Neural cell (in vitro differentiated cells): ENCODE results near the gene CNST. TPM values are rescaled to one million over a fixed set of nuclear protein-coding genes. Genes with fewer than 3 reads are reported as not detected.
A peak's percentile ranks its signal among the peaks of the same experiment; 100 is the strongest.
"Not testable (repeated sequence)": the region's sequence is repeated elsewhere in the genome, so short reads cannot be mapped to it uniquely, and the experiment has no call there.

Source experiments
- H2AFZ ChIP-seq: fragments of 200-600, 300-800 bp; sonication (generic), shearing (Covaris generic); 2 replicates; pipeline ENCODE4 v1.6.0; 2014; ENCODE audit warnings: low read depth, mild to moderate bottlenecking, antibody characterized with exemption, low read length, moderate library complexity
- H3F3A ChIP-seq: fragments of 200-600 bp; shearing (Covaris generic); 2 replicates; pipeline ENCODE4 v1.6.1; 2016; ENCODE audit warnings: mild to moderate bottlenecking, moderate library complexity, mixed read lengths, antibody characterized with exemption, low read length; ENCODE audit not compliant: insufficient read depth, poor library complexity, severe bottlenecking
- H3K27ac ChIP-seq: fragments of 200-600, 300-800 bp; sonication (generic), shearing (Covaris generic); 2 replicates; pipeline ENCODE4 v1.5.1; 2014; ENCODE audit warnings: mild to moderate bottlenecking, low read length, moderate library complexity
- H3K27me3 ChIP-seq: fragments of 300-800, 200-600 bp; sonication (generic), shearing (Covaris generic); 2 replicates; pipeline ENCODE4 v1.6.0; 2014; ENCODE audit warnings: mild to moderate bottlenecking, low read depth, low read length, moderate library complexity; ENCODE audit not compliant: insufficient read depth
- H3K36me3 ChIP-seq: fragments of 300-800, 200-600 bp; sonication (generic), shearing (Covaris generic); 2 replicates; pipeline ENCODE4 v1.5.1; 2014; ENCODE audit warnings: mild to moderate bottlenecking, antibody characterized with exemption, low read length, moderate library complexity; ENCODE audit not compliant: insufficient read depth
- H3K4me2 ChIP-seq: fragments of 300-800, 200-600 bp; sonication (generic), shearing (Covaris generic); 2 replicates; pipeline ENCODE4 v1.6.0; 2014; ENCODE audit warnings: mild to moderate bottlenecking, low read length
- H3K4me3 ChIP-seq: fragments of 300-800, 200-600 bp; sonication (generic), shearing (Covaris generic); 2 replicates; pipeline ENCODE4 v1.5.1; 2014; ENCODE audit warnings: mild to moderate bottlenecking, low read length, moderate library complexity
- H3K79me2 ChIP-seq: fragments of 200-600 bp; shearing (Covaris generic); replicated peaks from 2 replicates; pipeline ENCODE4 v1.6.0; 2014; ENCODE audit warnings: mild to moderate bottlenecking, low read length, moderate library complexity; ENCODE audit not compliant: insufficient read depth
- H3K9ac ChIP-seq: fragments of 300-800, 200-600 bp; sonication (generic), shearing (Covaris generic); 2 replicates; pipeline ENCODE4 v1.6.1; 2016; ENCODE audit warnings: mild to moderate bottlenecking, low read length, mixed read lengths
- H3K9me2 ChIP-seq: fragments of 200-600 bp; shearing (Covaris generic); 2 replicates; pipeline ENCODE4 v1.6.1; 2016; ENCODE audit warnings: mild to moderate bottlenecking, low read length, mixed read lengths; ENCODE audit not compliant: insufficient read depth
- H3K9me3 ChIP-seq: fragments of 200-600, 300-800 bp; sonication (generic), shearing (Covaris generic); 2 replicates; pipeline ENCODE4 v1.6.1; 2016; ENCODE audit warnings: mild to moderate bottlenecking, mixed run types, low read length, moderate library complexity, mixed read lengths
- H4K20me1 ChIP-seq: fragments of 200-600 bp; shearing (Covaris generic); 2 replicates; pipeline ENCODE4 v1.6.1; 2016; ENCODE audit warnings: mild to moderate bottlenecking, mixed run types; ENCODE audit not compliant: insufficient read depth
- EP300 ChIP-seq: fragments of 450-650 bp; conservative IDR thresholded peaks from 2 replicates; pipeline ENCODE4 v1.6.1; 2014; ENCODE audit warnings: antibody characterized with exemption, mild to moderate bottlenecking, moderate library complexity; ENCODE audit not compliant: poor library complexity, severe bottlenecking
- EZH2 ChIP-seq: fragments of 200-600, 300-800 bp; shearing (Covaris generic), sonication (generic); IDR thresholded peaks from 2 replicates; pipeline ENCODE4 v1.6.1; 2014; ENCODE audit warnings: antibody characterized with exemption, low read length, borderline replicate concordance, mild to moderate bottlenecking; ENCODE audit not compliant: insufficient read depth, poor library complexity, severe bottlenecking
- MXI1 ChIP-seq: fragments of 450-650 bp; conservative IDR thresholded peaks from 2 replicates; pipeline ENCODE4 v1.6.1; 2014; ENCODE audit warnings: antibody characterized with exemption, mild to moderate bottlenecking; ENCODE audit not compliant: poor library complexity, severe bottlenecking
- POLR2AphosphoS5 ChIP-seq: IDR thresholded peaks from 2 replicates; pipeline ENCODE4 v1.6.1; 2012
- RAD21 ChIP-seq: fragments of 450-650 bp; conservative IDR thresholded peaks from 2 replicates; pipeline ENCODE4 v1.6.1; 2014; ENCODE audit warnings: antibody characterized with exemption, mild to moderate bottlenecking, moderate library complexity
- REST ChIP-seq: IDR thresholded peaks from 2 replicates; pipeline ENCODE4 v1.6.1; 2012; ENCODE audit warnings: borderline replicate concordance
- SMC3 ChIP-seq: fragments of 450-650 bp; conservative IDR thresholded peaks from 2 replicates; pipeline ENCODE4 v1.6.1; 2014; ENCODE audit warnings: antibody characterized with exemption, mild to moderate bottlenecking, moderate library complexity; ENCODE audit not compliant: poor library complexity
- TAF1 ChIP-seq: IDR thresholded peaks from 2 replicates; pipeline ENCODE4 v1.6.1; 2012; ENCODE audit warnings: low read depth
- polyA plus RNA-seq: library from polyadenylated mRNA; depleted of rRNA; stranded (reverse); fragments of >200 nt; gene quantifications from 2 replicates; pipeline ENCODE4 v1.2.3, GENCODE V29; 2014
- TF ChIP-seq, protein P1 (sequence below): fragments of 450-650 bp; IDR thresholded peaks from 2 replicates; pipeline ENCODE4 v1.5.1; 2014; ENCODE audit warnings: antibody characterized with exemption, mild to moderate bottlenecking, moderate library complexity; ENCODE audit not compliant: poor library complexity, severe bottlenecking

CNST gene
- polyA plus RNA-seq, 1 donor from 2014 or later: 26.3 TPM

- Histone ChIP-seq H3K36me3 (no peaks in the 10 kb centered on the region), H3K9ac (no peak overlapping the region), H3K79me2 (peaks cover 49% of the 10 kb centered on the region), H3F3A (no peaks in the 10 kb centered on the region), H3K9me2 (no peaks in the 10 kb centered on the region), H3K4me2 (no peak overlapping the region), H3K27me3 (no peaks in the 10 kb centered on the region), H2AFZ (no peak overlapping the region), H3K4me3 (peak overlapping the region; percentile 17), H3K27ac (no peak overlapping the region), H4K20me1 (no peaks in the 10 kb centered on the region), H3K9me3 (no peaks in the 10 kb centered on the region)
- TF ChIP-seq MXI1 (no peak), POLR2AphosphoS5 (no peak), TAF1 (no peak), SMC3 (no peak), RAD21 (no peak)
Observed at GRCh38 chr1:246569248-246570238, 3.3 kb downstream of the CNST start.

- H3F3A ChIP-seq, H3K4me2 ChIP-seq, H3K9ac ChIP-seq, H4K20me1 ChIP-seq, H3K9me3 ChIP-seq, H3K27ac ChIP-seq, H3K36me3 ChIP-seq, H2AFZ ChIP-seq, H3K4me3 ChIP-seq, H3K27me3 ChIP-seq, H3K9me2 ChIP-seq: not testable (repeated sequence)
- peaks cover 45% of the 10 kb centered on the region for H3K79me2 ChIP-seq
Observed at GRCh38 chr1:246571309-246571708, 5.1 kb downstream of the CNST start.

- Histone ChIP-seq H3F3A (no peaks in the 10 kb centered on the region), H3K9me3 (no peaks in the 10 kb centered on the region), H3K79me2 (peaks cover 45% of the 10 kb centered on the region), H2AFZ (no peak overlapping the region), H3K9me2 (no peaks in the 10 kb centered on the region), H3K27me3 (no peaks in the 10 kb centered on the region), H3K27ac (no peak overlapping the region), H4K20me1 (no peaks in the 10 kb centered on the region), H3K4me2 (no peak overlapping the region), H3K9ac (no peak overlapping the region), H3K36me3 (no peaks in the 10 kb centered on the region), H3K4me3 (no peak overlapping the region)
- TF ChIP-seq SMC3 (no peak), POLR2AphosphoS5 (no peak), RAD21 (no peak), REST (no peak), EZH2 (no peak), EP300 (no peak), MXI1 (no peak), TAF1 (no peak)
- TF ChIP-seq, protein P1, sequence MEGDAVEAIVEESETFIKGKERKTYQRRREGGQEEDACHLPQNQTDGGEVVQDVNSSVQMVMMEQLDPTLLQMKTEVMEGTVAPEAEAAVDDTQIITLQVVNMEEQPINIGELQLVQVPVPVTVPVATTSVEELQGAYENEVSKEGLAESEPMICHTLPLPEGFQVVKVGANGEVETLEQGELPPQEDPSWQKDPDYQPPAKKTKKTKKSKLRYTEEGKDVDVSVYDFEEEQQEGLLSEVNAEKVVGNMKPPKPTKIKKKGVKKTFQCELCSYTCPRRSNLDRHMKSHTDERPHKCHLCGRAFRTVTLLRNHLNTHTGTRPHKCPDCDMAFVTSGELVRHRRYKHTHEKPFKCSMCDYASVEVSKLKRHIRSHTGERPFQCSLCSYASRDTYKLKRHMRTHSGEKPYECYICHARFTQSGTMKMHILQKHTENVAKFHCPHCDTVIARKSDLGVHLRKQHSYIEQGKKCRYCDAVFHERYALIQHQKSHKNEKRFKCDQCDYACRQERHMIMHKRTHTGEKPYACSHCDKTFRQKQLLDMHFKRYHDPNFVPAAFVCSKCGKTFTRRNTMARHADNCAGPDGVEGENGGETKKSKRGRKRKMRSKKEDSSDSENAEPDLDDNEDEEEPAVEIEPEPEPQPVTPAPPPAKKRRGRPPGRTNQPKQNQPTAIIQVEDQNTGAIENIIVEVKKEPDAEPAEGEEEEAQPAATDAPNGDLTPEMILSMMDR: no peak
Observed at GRCh38 chr1:246571953-246572352, 5.7 kb downstream of the CNST start.
